GM23338 (cell line): ENCODE data around the gene ZNF275. TPM values are rescaled to one million over a fixed set of nuclear protein-coding genes. Genes with fewer than 3 reads are reported as not detected.

ENCODE experiments used
- ATAC-seq: fragments of 200-7000 bp; cut with Tn5 transposase; 3 replicates; pipeline ENCODE4 v1.9.1; 2020
- DNase-seq: peaks from one replicate; pipeline ENCODE4 v3.0.0-alpha.2; 2015; ENCODE audit warnings: low spot score
- H2AFZ ChIP-seq: fragments of 200-600 bp; sonication (generic); 2 replicates; pipeline ENCODE4 v1.8.0; 2016; ENCODE audit warnings: antibody characterized with exemption, mild to moderate bottlenecking, moderate library complexity
- H3F3A ChIP-seq: fragments of 200-600 bp; sonication (generic); replicated peaks from 2 replicates; pipeline ENCODE4 v1.8.0; 2017; ENCODE audit warnings: antibody characterized with exemption, mixed run types, low read depth
- H3K27ac ChIP-seq: fragments of 200-600 bp; sonication (generic); 2 replicates; pipeline ENCODE4 v1.6.1; 2016; ENCODE audit warnings: low read depth
- H3K27me3 ChIP-seq: fragments of 200-600 bp; sonication (generic); 2 replicates; pipeline ENCODE4 v1.8.0; 2016; ENCODE audit warnings: mild to moderate bottlenecking, mixed run types, moderate library complexity; ENCODE audit not compliant: insufficient read depth
- H3K36me3 ChIP-seq: fragments of 200-600 bp; sonication (generic); 2 replicates; pipeline ENCODE4 v1.8.0; 2016; ENCODE audit warnings: mild to moderate bottlenecking; ENCODE audit not compliant: insufficient read depth
- H3K4me1 ChIP-seq: fragments of 200-600 bp; sonication (generic); 2 replicates; pipeline ENCODE4 v1.8.0; 2016; ENCODE audit warnings: mild to moderate bottlenecking, moderate library complexity; ENCODE audit not compliant: insufficient read depth
- H3K4me2 ChIP-seq: fragments of 200-600 bp; sonication (generic); 2 replicates; pipeline ENCODE4 v1.7.1; 2017; ENCODE audit warnings: mixed run types
- H3K4me3 ChIP-seq: fragments of 200-600 bp; sonication (generic); 2 replicates; pipeline ENCODE4 v1.6.1; 2016; ENCODE audit warnings: mixed run types
- H3K79me2 ChIP-seq: fragments of 200-600 bp; sonication (generic); replicated peaks from 2 replicates; pipeline ENCODE4 v1.8.0; 2017; ENCODE audit warnings: mild to moderate bottlenecking; ENCODE audit not compliant: insufficient read depth
- H3K9me2 ChIP-seq: fragments of 200-600 bp; sonication (generic); 2 replicates; pipeline ENCODE4 v1.8.0; 2017; ENCODE audit not compliant: insufficient read depth
- H4K20me1 ChIP-seq: fragments of 200-600 bp; sonication (generic); replicated peaks from 2 replicates; pipeline ENCODE4 v1.8.0; 2017; ENCODE audit warnings: mild to moderate bottlenecking; ENCODE audit not compliant: insufficient read depth
- H3K27ac Mint-ChIP-seq: 2 replicates; pipeline ENCODE4 v1.8.0; 2020; ENCODE audit warnings: inconsistent platforms, mild to moderate bottlenecking, moderate library complexity, mixed read lengths
- H3K27me3 Mint-ChIP-seq: 3 replicates; pipeline ENCODE4 v1.8.0; 2022; ENCODE audit warnings: low read depth, mild to moderate bottlenecking, moderate library complexity, mixed read lengths, inconsistent platforms; ENCODE audit not compliant: insufficient read depth, poor library complexity
- H3K36me3 Mint-ChIP-seq: 3 replicates; pipeline ENCODE4 v1.8.0; 2021; ENCODE audit warnings: low read depth, mild to moderate bottlenecking, inconsistent platforms, moderate library complexity, mixed read lengths
- H3K4me1 Mint-ChIP-seq: 3 replicates; pipeline ENCODE4 v1.8.0; 2020; ENCODE audit warnings: mild to moderate bottlenecking, inconsistent platforms, mixed read lengths
- H3K4me3 Mint-ChIP-seq: 3 replicates; pipeline ENCODE4 v1.8.0; 2021; ENCODE audit warnings: moderate library complexity, mild to moderate bottlenecking, inconsistent platforms, mixed read lengths
- H3K9me3 Mint-ChIP-seq: 3 replicates; pipeline ENCODE4 v1.8.0; 2020; ENCODE audit warnings: moderate library complexity, mild to moderate bottlenecking, inconsistent platforms, mixed read lengths
- CREB1 ChIP-seq: fragments of 250-450 bp; sonication (Bioruptor Pico); IDR thresholded peaks from 2 replicates; pipeline ENCODE4 v1.5.0; 2020; ENCODE audit warnings: low read depth, mild to moderate bottlenecking, moderate library complexity
- EZH2 ChIP-seq: fragments of 200-600 bp; sonication (generic); IDR thresholded peaks from one replicate; pipeline ENCODE4 v1.8.0; 2017; ENCODE audit warnings: antibody characterized with exemption, mild to moderate bottlenecking, low read depth; ENCODE audit not compliant: unreplicated experiment
- EZH2phosphoT487 ChIP-seq: fragments of 200-600 bp; sonication (generic); IDR thresholded peaks from one replicate; pipeline ENCODE4 v1.8.1; 2018; ENCODE audit warnings: antibody characterized with exemption; ENCODE audit not compliant: unreplicated experiment
- JUNB ChIP-seq: IDR thresholded peaks from one replicate; pipeline ENCODE4 v1.6.1; 2016; ENCODE audit warnings: antibody characterized with exemption; ENCODE audit not compliant: unreplicated experiment
- NANOG ChIP-seq: IDR thresholded peaks from 2 replicates; pipeline ENCODE4 v1.6.1; 2016; ENCODE audit warnings: antibody characterized with exemption, borderline replicate concordance
- STAT1 ChIP-seq: IDR thresholded peaks from one replicate; pipeline ENCODE4 v1.6.1; 2016; ENCODE audit warnings: antibody characterized with exemption; ENCODE audit not compliant: unreplicated experiment
- ZNF331 ChIP-seq: fragments of 250-450 bp; sonication (Bioruptor Pico); IDR thresholded peaks from 2 replicates; pipeline ENCODE4 v1.5.0; 2020; ENCODE audit warnings: low read depth, mild to moderate bottlenecking, moderate library complexity
- polyA plus RNA-seq: library from polyadenylated mRNA; unstranded; fragments of >200 nt; fragmentation: Nextera tagmentation; extraction: Ambion mirVana; gene quantifications from 2 replicates; pipeline ENCODE4 v1.2.1, GENCODE V29; 2016
- total RNA-seq: library from RNA; depleted of rRNA; stranded (reverse); fragments of >200 nt; shearing (Covaris generic); gene quantifications from 2 replicates; pipeline ENCODE4 v1.2.3, GENCODE V29; 2014
- TF ChIP-seq, protein P1 (sequence below): IDR thresholded peaks from one replicate; pipeline ENCODE4 v1.6.1; 2018; ENCODE audit warnings: antibody characterized with exemption; ENCODE audit not compliant: unreplicated experiment
- TF ChIP-seq, protein P2 (sequence below): fragments of 250-450 bp; sonication (Bioruptor Pico); IDR thresholded peaks from 2 replicates; pipeline ENCODE4 v1.5.0; 2020; ENCODE audit warnings: mild to moderate bottlenecking, moderate library complexity
- TF ChIP-seq, protein P3 (sequence below): IDR thresholded peaks from 2 replicates; pipeline ENCODE4 v1.6.1; 2016; ENCODE audit warnings: antibody characterized with exemption
- TF ChIP-seq, protein P4 (sequence below), 2 experiments: fragments of 200-600 bp in 1 of 2; sonication (generic) in 1 of 2; conservative IDR thresholded peaks; 2 replicates each; pipeline versions ENCODE4 v1.5.1 to v1.6.1; 2016 to 2017; ENCODE audit warnings: antibody characterized with exemption in 2 of 2, low read depth in 2 of 2, mild to moderate bottlenecking in 2 of 2, moderate library complexity in 1 of 2

The ZNF275 gene
- total and polyA plus RNA-seq, 2 experiments from 2014 or later = 3.2 to 12.3 TPM

DNA sequence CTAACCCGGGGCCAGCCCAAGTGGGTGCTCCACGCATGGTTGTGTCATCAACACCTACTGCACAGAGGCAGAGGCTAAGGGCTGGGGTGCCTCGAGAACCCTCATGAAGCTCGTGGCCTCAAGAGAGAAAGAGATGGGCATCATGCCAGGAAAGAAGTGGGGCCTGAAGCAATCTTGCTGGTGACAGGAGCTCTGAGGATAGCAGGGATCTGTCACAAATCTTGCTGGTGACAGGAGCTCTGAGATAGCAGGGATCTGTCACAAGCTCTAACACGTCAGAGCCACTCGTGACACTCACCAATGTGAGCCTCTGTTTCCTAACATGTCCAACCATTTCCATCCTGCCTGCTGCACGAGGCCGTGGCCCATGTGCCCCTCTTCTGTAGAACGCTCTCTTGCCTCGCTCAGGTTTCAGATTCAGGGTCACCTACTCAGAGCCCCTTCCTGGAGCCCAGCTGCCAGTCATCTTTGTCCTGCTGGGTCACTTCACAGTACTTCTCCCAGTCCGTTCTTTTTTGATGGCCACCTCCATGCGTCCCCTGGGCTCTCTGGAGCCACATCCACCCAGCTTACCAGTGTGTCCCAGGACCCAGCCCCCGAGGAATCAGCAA is 46.1 kb downstream of the ZNF275 start:
- H3K4me2 ChIP-seq = no peak overlapping the region
- no peaks in the 10 kb centered on the region for H3K79me2 ChIP-seq
- ATAC-seq = no peak
- H4K20me1 ChIP-seq = no peaks in the 10 kb centered on the region
- Mint-ChIP-seq H3K27ac (no peak overlapping the region), H3K36me3 (peaks cover 3% of the 10 kb centered on the region; the same call in 2 of the 3 replicates), H3K9me3 (peaks cover 6% of the 10 kb centered on the region; the same call in 2 of the 3 replicates), H3K4me1 (peaks cover 6% of the 10 kb centered on the region; the same call in 2 of the 3 replicates), H3K27me3 (peaks cover 3% of the 10 kb centered on the region), H3K4me3 (no peak overlapping the region)
- no peaks in the 10 kb centered on the region for H3K27me3 ChIP-seq
- H3K27ac ChIP-seq = no peak overlapping the region
- no peaks in the 10 kb centered on the region for H3F3A ChIP-seq
- H3K36me3 ChIP-seq = no peaks in the 10 kb centered on the region
- no peaks in the 10 kb centered on the region for H3K9me2 ChIP-seq
- H3K4me1 ChIP-seq = no peaks in the 10 kb centered on the region
- no peak for DNase-seq
- H3K4me3 ChIP-seq = no peak overlapping the region
- no peak for TF ChIP-seq STAT1
- no peak for TF ChIP-seq EZH2phosphoT487
- TF ChIP-seq JUNB = no peak
- TF ChIP-seq CREB1 (CRISPR knock-in tag) = no peak
- no peak for TF ChIP-seq EZH2
- TF ChIP-seq, protein P1, sequence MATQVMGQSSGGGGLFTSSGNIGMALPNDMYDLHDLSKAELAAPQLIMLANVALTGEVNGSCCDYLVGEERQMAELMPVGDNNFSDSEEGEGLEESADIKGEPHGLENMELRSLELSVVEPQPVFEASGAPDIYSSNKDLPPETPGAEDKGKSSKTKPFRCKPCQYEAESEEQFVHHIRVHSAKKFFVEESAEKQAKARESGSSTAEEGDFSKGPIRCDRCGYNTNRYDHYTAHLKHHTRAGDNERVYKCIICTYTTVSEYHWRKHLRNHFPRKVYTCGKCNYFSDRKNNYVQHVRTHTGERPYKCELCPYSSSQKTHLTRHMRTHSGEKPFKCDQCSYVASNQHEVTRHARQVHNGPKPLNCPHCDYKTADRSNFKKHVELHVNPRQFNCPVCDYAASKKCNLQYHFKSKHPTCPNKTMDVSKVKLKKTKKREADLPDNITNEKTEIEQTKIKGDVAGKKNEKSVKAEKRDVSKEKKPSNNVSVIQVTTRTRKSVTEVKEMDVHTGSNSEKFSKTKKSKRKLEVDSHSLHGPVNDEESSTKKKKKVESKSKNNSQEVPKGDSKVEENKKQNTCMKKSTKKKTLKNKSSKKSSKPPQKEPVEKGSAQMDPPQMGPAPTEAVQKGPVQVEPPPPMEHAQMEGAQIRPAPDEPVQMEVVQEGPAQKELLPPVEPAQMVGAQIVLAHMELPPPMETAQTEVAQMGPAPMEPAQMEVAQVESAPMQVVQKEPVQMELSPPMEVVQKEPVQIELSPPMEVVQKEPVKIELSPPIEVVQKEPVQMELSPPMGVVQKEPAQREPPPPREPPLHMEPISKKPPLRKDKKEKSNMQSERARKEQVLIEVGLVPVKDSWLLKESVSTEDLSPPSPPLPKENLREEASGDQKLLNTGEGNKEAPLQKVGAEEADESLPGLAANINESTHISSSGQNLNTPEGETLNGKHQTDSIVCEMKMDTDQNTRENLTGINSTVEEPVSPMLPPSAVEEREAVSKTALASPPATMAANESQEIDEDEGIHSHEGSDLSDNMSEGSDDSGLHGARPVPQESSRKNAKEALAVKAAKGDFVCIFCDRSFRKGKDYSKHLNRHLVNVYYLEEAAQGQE = no peak
- TF ChIP-seq, protein P2, sequence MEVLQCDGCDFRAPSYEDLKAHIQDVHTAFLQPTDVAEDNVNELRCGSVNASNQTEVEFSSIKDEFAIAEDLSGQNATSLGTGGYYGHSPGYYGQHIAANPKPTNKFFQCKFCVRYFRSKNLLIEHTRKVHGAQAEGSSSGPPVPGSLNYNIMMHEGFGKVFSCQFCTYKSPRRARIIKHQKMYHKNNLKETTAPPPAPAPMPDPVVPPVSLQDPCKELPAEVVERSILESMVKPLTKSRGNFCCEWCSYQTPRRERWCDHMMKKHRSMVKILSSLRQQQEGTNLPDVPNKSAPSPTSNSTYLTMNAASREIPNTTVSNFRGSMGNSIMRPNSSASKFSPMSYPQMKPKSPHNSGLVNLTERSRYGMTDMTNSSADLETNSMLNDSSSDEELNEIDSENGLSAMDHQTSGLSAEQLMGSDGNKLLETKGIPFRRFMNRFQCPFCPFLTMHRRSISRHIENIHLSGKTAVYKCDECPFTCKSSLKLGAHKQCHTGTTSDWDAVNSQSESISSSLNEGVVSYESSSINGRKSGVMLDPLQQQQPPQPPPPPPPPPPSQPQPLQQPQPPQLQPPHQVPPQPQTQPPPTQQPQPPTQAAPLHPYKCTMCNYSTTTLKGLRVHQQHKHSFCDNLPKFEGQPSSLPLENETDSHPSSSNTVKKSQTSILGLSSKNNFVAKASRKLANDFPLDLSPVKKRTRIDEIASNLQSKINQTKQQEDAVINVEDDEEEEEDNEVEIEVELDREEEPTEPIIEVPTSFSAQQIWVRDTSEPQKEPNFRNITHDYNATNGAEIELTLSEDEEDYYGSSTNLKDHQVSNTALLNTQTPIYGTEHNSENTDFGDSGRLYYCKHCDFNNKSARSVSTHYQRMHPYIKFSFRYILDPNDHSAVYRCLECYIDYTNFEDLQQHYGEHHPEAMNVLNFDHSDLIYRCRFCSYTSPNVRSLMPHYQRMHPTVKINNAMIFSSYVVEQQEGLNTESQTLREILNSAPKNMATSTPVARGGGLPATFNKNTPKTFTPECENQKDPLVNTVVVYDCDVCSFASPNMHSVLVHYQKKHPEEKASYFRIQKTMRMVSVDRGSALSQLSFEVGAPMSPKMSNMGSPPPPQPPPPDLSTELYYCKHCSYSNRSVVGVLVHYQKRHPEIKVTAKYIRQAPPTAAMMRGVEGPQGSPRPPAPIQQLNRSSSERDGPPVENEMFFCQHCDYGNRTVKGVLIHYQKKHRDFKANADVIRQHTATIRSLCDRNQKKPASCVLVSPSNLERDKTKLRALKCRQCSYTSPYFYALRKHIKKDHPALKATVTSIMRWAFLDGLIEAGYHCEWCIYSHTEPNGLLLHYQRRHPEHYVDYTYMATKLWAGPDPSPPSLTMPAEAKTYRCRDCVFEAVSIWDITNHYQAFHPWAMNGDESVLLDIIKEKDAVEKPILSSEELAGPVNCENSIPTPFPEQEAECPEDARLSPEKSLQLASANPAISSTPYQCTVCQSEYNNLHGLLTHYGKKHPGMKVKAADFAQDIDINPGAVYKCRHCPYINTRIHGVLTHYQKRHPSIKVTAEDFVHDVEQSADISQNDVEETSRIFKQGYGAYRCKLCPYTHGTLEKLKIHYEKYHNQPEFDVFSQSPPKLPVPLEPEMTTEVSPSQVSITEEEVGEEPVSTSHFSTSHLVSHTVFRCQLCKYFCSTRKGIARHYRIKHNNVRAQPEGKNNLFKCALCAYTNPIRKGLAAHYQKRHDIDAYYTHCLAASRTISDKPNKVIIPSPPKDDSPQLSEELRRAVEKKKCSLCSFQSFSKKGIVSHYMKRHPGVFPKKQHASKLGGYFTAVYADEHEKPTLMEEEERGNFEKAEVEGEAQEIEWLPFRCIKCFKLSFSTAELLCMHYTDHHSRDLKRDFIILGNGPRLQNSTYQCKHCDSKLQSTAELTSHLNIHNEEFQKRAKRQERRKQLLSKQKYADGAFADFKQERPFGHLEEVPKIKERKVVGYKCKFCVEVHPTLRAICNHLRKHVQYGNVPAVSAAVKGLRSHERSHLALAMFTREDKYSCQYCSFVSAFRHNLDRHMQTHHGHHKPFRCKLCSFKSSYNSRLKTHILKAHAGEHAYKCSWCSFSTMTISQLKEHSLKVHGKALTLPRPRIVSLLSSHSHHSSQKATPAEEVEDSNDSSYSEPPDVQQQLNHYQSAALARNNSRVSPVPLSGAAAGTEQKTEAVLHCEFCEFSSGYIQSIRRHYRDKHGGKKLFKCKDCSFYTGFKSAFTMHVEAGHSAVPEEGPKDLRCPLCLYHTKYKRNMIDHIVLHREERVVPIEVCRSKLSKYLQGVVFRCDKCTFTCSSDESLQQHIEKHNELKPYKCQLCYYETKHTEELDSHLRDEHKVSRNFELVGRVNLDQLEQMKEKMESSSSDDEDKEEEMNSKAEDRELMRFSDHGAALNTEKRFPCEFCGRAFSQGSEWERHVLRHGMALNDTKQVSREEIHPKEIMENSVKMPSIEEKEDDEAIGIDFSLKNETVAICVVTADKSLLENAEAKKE (CRISPR knock-in tag) = no peak
- TF ChIP-seq, protein P3, sequence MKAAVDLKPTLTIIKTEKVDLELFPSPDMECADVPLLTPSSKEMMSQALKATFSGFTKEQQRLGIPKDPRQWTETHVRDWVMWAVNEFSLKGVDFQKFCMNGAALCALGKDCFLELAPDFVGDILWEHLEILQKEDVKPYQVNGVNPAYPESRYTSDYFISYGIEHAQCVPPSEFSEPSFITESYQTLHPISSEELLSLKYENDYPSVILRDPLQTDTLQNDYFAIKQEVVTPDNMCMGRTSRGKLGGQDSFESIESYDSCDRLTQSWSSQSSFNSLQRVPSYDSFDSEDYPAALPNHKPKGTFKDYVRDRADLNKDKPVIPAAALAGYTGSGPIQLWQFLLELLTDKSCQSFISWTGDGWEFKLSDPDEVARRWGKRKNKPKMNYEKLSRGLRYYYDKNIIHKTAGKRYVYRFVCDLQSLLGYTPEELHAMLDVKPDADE = no peak
- no peak for TF ChIP-seq NANOG
- TF ChIP-seq, protein P4, sequence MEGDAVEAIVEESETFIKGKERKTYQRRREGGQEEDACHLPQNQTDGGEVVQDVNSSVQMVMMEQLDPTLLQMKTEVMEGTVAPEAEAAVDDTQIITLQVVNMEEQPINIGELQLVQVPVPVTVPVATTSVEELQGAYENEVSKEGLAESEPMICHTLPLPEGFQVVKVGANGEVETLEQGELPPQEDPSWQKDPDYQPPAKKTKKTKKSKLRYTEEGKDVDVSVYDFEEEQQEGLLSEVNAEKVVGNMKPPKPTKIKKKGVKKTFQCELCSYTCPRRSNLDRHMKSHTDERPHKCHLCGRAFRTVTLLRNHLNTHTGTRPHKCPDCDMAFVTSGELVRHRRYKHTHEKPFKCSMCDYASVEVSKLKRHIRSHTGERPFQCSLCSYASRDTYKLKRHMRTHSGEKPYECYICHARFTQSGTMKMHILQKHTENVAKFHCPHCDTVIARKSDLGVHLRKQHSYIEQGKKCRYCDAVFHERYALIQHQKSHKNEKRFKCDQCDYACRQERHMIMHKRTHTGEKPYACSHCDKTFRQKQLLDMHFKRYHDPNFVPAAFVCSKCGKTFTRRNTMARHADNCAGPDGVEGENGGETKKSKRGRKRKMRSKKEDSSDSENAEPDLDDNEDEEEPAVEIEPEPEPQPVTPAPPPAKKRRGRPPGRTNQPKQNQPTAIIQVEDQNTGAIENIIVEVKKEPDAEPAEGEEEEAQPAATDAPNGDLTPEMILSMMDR (conservative IDR thresholded peaks at IDR 0.05; ENCODE audit: low read depth in 2 of 2) = no peak
- TF ChIP-seq ZNF331 = no peak
- no peak overlapping the region for H2AFZ ChIP-seq
